DMS79 treated with DMSO at 0.1 percent for 48 hours (cell line): Measurements from ENCODE around the gene DYRK1B.
A peak's percentile ranks its signal among the peaks of the same experiment; 100 is the strongest.

Experiments used
- DNase-seq: peaks from one replicate; lab custom pipeline; 2025; lab: John Stamatoyannopoulos, UW

DYRK1B gene

GRCh38 chr19:39858541-39858940 lies 24.6 kb upstream of the DYRK1B start:
- DNase-seq, result no peak

GRCh38 chr19:39852882-39853281 lies 18.9 kb upstream of the DYRK1B start:
- no peak for DNase-seq

DNA sequence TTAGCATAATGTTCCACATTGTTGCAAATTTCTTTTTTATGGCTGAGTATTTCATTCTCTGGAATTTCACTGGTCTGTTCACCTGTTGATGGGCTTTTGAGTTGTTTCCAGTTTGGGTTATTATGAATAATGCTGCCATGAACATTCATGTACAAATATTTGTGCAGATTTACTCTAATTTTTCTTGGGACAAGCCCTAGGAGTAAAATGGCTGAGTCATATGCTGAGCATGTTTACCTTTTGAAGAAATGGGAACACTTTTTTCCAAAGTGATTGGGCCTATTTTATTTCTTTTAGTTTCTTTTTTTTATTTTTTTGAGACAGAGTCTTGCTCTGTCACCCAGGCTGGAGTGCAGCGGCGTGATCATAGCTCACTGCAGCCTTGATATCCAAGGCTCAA lies 16.9 kb upstream of the DYRK1B start:
- DNase-seq, result no peak

DNA sequence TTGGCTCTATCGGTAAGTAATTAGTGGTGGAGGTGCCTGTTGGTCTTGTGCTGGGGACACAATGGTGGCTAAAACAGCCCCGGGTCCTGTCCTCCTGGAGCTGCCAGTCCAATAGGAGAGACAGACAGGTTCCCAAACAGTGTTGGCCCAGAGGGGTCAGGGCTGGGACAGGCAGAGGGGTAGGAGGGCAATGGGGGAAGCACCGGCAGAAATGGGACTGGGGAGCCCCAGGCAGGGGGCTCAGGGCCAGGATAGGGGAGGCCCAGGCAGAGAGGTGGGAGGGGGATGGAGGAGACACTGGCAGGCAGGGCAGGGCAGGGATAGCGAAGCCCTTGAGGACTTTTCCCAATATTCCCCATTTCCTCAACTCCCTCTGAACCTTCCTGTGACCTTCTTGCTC lies 14.4 kb upstream of the DYRK1B start:
- no peak for DNase-seq

- no peak for DNase-seq
These were observed 13.6 kb upstream of the DYRK1B start for GRCh38 chr19:39847525-39847924.

- peak; percentile 66 for DNase-seq
These were observed 12.9 kb upstream of the DYRK1B start for GRCh38 chr19:39846678-39847486.

DNA sequence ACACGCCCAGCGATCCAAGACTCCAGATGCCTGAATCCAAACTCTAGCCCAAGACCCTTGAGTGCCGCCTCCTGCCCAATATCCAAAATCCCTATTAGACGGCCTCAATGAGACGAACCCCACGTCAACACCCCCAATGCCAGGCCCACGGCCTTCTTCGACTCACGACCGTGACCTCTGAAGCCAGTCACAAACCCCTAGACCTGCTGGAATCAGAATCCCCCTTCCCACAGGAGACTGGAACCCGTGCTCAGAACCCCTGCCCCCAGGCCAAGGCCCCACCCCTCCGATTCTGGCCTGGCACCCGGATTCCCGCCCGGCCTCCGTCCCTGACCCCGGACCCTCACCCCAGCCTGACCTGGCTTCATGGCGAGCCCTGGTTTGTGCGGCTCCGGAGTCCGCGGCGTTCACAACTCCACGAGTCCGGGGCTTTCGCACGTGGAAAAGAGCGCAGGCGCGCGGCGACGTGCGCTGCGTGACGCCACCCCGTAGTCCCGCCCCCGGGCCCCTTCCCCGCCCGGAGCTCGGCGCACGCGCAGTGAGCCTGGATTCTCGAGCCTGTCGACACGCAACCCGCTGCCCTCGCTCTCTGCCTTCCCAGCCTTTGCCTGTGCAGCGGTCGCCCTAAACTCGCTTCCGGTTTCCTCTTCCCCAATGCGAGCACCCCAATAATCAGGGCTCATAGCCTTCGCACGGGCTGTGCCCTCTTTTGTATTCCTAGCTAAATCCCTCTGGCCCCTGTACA lies 12.1 kb upstream of the DYRK1B start, which contains the start of gene FBL:
Gene FBL, minus strand, starts transcription at position 447 of the 745 bp plus-strand sequence. Its CDS starts 79 bp downstream, at position 368.
- DNase-seq, result peak; percentile 87

DNA sequence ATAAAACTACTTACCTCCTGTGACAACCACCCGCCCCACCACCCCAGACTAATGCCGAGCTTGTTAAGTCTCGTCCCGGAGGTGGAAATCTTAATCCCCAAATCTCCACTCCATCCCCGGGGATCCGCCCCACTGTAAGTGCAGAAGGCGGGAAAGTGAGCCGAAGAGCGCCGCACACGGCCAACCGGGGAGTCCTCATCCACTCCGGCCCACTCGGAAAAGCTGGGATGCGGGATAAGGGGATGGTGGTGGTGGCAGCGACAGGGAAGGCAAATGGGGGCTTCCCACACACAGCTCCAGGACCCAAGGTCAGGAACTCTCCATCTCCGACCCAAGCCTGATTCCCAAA lies 11.6 kb upstream of the DYRK1B start:
- no peak for DNase-seq

GRCh38 chr19:39845172-39845571 lies 11.2 kb upstream of the DYRK1B start:
- DNase-seq, result no peak

- DNase-seq, result peak; percentile 34
These were observed 10.2 kb upstream of the DYRK1B start for GRCh38 chr19:39843919-39844793.

DNA sequence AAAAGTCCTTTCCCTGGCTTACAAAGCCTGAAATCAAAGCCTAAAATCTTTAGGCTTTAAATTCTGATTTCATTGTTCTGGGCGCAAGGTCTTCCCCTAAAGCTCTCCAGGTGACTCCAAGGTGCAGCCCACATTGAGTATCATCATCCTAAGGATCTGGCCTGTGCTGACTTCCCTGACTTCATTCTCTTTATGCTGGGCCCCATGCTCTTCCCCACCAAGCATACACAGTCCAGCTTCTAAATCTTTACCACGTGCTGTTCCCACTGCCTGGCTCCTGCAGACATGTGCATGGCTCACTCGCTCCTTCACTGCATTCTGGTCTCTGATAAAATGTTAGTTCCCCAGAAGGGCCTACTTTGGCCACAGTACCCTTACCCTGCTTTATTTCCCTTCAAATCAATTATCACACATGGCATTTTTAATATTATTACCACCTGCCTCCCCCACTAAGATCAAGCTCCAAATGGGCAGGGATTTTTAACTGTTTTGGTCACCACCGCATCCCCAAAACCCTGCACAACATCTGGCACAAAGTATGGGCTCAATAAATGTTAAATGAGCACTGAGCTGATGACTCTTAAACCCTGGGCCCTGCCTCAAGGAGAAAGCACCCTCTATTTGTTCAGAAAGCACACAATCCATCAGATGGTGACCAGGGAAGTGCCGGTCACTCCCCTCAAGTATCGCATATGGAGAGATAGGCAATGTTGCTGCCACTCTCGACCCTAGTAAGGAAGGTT lies 8.9 kb upstream of the DYRK1B start:
- no peak for DNase-seq

- DNase-seq, result no peak
These were observed 7.1 kb upstream of the DYRK1B start for GRCh38 chr19:39841041-39841440.

DNA sequence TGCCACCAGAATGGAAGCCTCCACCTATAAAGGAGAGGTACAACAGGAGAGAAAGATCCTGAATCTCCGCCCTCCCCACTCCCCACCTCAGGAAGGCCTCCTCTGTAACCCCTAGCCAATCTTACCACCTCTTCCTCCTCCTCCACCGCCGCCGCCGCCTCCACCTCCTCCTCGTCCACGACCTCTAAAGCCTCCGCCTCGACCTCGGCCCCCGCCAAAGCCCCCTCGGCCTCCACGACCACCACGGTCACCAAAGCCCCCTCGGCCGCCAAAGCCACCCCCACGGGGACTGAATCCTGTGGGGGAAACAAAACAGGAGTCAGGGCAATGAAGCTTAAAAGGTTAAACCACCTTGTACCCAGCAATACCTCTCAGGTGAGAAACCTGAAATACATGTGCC lies 6.5 kb upstream of the DYRK1B start:
- DNase-seq, result no peak

DNA sequence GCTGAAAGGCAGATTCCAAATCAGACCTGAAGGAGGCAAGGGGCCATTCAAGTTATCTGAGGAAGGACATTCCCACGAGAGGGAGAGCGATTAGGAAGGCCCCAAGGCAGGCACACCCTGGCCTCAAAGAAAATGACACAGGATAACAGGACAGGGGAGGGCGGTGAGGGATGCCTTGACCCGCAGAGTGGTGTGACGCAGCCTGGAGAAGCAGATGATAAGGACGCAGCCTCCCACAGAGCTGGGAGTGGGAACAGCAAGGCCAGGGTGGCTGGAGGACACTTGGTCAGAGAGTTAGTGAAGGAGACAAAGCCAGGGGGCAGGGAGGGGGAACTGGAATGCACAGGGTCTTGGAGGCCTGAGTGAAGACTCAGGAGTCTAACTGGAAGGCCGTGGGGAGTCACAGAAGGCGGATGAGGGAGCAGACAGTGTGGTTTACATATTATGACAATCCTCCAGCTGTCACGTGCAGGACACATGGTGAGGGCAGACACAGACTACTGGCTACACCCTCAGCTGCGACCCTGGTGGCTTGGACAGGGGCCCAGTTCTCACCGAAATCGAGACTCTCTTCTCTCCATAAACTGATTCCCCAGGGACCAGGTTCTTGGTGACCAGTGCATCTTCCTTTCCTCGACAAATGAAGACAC lies 5.8 kb upstream of the DYRK1B start:
- DNase-seq, result no peak

DNA sequence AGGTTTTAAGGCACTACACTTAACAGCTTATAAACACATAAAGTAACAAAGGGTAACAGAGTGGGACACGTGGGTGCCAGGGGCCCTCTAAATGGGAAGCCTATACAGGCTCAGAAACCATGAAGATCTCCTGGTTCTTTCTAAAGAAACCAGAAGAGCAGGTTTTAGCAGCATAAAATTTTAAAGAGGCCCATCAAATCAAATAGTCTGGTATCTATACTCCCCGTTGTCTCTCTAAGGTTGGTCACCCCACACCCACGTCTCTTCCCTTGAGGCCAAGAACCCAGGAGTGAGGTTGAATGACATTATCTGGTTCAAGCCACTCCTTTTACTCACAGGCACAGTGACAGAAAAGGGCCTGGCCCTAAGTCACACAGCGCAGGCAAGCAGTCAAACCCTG lies 4.6 kb upstream of the DYRK1B start:
- no peak for DNase-seq

GRCh38 chr19:39837978-39838377 lies 4.0 kb upstream of the DYRK1B start:
- no peak for DNase-seq

DNA sequence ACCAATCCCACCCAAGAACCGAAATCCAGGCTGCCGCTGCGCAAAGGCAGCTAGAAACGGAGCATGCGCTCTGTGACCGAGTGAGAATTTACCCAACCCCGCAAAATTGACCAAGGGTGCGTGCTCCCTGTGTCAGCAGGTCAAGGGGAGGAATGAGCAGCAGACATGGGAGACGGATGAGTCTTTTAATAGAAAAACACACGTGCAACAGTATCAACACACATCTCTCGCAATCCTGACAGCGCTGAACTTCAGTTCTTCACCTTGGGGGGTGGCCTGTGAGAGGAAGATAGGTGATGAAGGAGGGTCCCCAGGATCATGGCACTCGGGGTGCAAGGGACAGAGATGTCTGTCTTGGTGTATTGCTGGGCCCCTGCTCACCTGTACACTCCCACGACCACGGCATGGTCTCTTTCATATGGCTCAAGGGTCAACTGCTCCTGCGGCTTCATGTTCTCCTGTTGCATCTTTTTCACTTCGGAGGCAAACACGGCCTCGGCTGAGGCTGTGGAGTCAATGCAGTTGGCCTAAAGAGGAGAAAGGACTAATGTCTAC lies 402 bp upstream of the DYRK1B start:
- DNase-seq, result no peak

DNA sequence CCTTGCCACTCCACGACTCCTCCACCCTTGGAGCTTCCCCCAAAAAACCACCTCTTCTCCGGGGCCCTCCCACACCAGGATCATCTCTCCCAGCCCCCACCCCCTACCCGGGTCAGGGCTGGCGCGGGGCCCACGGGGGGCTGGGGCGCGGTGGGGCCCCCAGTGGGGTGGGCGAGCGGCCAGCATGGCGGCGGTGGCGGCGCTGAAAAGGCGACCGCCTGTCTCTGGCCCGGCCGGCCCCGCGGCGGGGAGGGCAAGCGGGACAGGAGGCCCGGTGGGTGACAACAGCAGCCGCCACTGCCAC lies 850 bp downstream of the DYRK1B start:
- DNase-seq, result no peak

GRCh38 chr19:39832341-39833083 lies 1.4 kb downstream of the DYRK1B start:
- no peak for DNase-seq

DNA sequence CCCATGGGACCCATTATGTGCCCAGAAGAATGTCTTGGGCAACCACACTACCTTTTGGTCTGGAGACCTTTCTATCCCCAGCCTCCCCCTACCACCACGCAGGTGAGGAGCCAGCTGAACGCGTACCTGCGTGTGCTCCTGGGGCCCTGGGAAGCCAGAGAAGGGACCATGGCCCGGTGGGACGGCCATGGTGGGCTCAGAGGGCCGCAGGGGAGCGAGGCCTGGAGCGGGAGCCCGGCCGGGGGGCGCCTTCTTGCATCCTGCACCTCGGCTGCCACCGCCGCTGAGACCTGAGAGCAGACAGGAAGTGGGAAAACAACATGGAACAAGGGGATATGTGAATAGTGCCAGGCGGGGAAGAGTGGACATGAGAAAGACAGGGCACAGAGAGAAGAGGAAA lies 2.3 kb downstream of the DYRK1B start:
- no peak for DNase-seq
